ENCODE measurements around the gene SCGB1C1. TPM values are rescaled to one million over a fixed set of nuclear protein-coding genes. Genes with fewer than 3 reads are reported as not detected.
A peak's percentile ranks its signal among the peaks of the same experiment; 100 is the strongest.

The SCGB1C1 gene
- total RNA-seq, 1 experiment from 2014 or later = not detected

- ChIA-PET RAD21 (ENCODE audit: low non-redundant PET in 1 of 2, low total read pairs in 2 of 2, uncharacterized antibody in 2 of 2, unreplicated experiment in 2 of 2) (no interaction called here), POLR2A (interaction anchor here (1.0 to 1.2 kb wide), 2 partner anchors 149 to 242 kb away, joined by 4 to 7 read pairs; no protein-coding TSS in a partner anchor), CTCF (no interaction called here)
- no peaks in the 10 kb centered on the region for H3K9me2 ChIP-seq (ENCODE audit: insufficient read depth)
- no peaks in the 10 kb centered on the region for H4K20me1 ChIP-seq (ENCODE audit: insufficient read depth)
- intact Hi-C loops (cut with micrococcal nuclease) = loop anchor here (1.0 kb wide), 1 partner anchor 30 kb away; the partner anchor contains the start of genes PSMD13 and SIRT3
- H3K9me3 ChIP-seq (ENCODE audit: control insufficient read depth in 1 of 2, insufficient read depth in 1 of 2, low read depth in 1 of 2, low read length in 2 of 2) = no peaks in the 10 kb centered on the region
- peak overlapping the region; percentile 76 to 99 for H3K4me3 ChIP-seq (replicated peaks in 1 of 2; ENCODE audit: low read depth in 1 of 2, low read length in 2 of 2)
- H3K27me3 ChIP-seq (ENCODE audit: insufficient read depth, low read length) = no peaks in the 10 kb centered on the region
- peaks cover 24 to 45% of the 10 kb centered on the region in 2 experiments; a peak in 3 of 4 replicates for H3K36me3 ChIP-seq (ENCODE audit: control insufficient read depth in 1 of 2, insufficient read depth in 2 of 2, low read length in 2 of 2)
- H3K27ac ChIP-seq (ENCODE audit: low read depth, low read length) = peak overlapping the region; percentile 94
- peaks cover 16 to 24% of the 10 kb centered on the region in 2 experiments for H3K4me1 ChIP-seq (ENCODE audit: control insufficient read depth in 1 of 2, insufficient read depth in 2 of 2, low read length in 2 of 2)
- peak overlapping the region; percentile 91 for H3K4me2 ChIP-seq (ENCODE audit: low read length)
- peak overlapping the region; percentile 89 for H3K9ac ChIP-seq (ENCODE audit: low read length)
- peaks cover 64% of the 10 kb centered on the region for H3K79me2 ChIP-seq (ENCODE audit: insufficient read depth, low read length)
- no peak overlapping the region for H2AFZ ChIP-seq (ENCODE audit: low read depth, low read length, poor library complexity, severe bottlenecking)
- ATAC-seq = no peak
- DNase-seq (ENCODE audit: low read depth, low spot score) = no peak
- no TSS peak for BruUV-seq (replicated peaks)
- TF ChIP-seq ZFX (IDR thresholded peaks at IDR 0.05) (peak; percentile 80; the same call in 1 of the 2 replicates), CTCF (IDR thresholded peaks at IDR 0.05 in 2 of 3, conservative IDR thresholded peaks at IDR 0.05 in 1 of 3; ENCODE audit: borderline replicate concordance in 1 of 3, insufficient read depth in 1 of 3, low read depth in 2 of 3, low read length in 2 of 3) (no peak), ZBTB33 (IDR thresholded peaks at IDR 0.05; ENCODE audit: extremely low read depth, insufficient replicate concordance, low read length) (no peak)
Measured at GRCh38 chr11:206526-207207, 13.8 kb downstream of the SCGB1C1 start.
